Neural cell (in vitro differentiated cells): ENCODE measurements around the gene YY1.

Experiments used
- CTCF ChIP-seq: fragments of 450-650 bp; IDR thresholded peaks from 2 replicates; pipeline ENCODE4 v1.5.1; 2014; ENCODE audit warnings: antibody characterized with exemption, mild to moderate bottlenecking, moderate library complexity; ENCODE audit not compliant: poor library complexity, severe bottlenecking
- EZH2 ChIP-seq: fragments of 200-600, 300-800 bp; shearing (Covaris generic), sonication (generic); IDR thresholded peaks from 2 replicates; pipeline ENCODE4 v1.6.1; 2014; ENCODE audit warnings: antibody characterized with exemption, low read length, borderline replicate concordance, mild to moderate bottlenecking; ENCODE audit not compliant: insufficient read depth, poor library complexity, severe bottlenecking
- MXI1 ChIP-seq: fragments of 450-650 bp; conservative IDR thresholded peaks from 2 replicates; pipeline ENCODE4 v1.6.1; 2014; ENCODE audit warnings: antibody characterized with exemption, mild to moderate bottlenecking; ENCODE audit not compliant: poor library complexity, severe bottlenecking
- POLR2AphosphoS5 ChIP-seq: IDR thresholded peaks from 2 replicates; pipeline ENCODE4 v1.6.1; 2012

GRCh38 chr14:100230361-100230760 lies 8.6 kb upstream of the YY1 start:
- TF ChIP-seq MXI1 (no peak), CTCF (no peak), POLR2AphosphoS5 (no peak), EZH2 (no peak)
